B cell (primary cell): Measurements from ENCODE around the gene PRM2.

Source experiments
- CTCF ChIP-seq: fragments of 200-600 bp; IDR thresholded peaks from one replicate; pipeline ENCODE4 v1.8.0; 2022; ENCODE audit warnings: antibody characterized with exemption, mild to moderate bottlenecking
- EZH2 ChIP-seq: IDR thresholded peaks from 2 replicates; pipeline ENCODE4 v1.6.1; 2012; ENCODE audit warnings: borderline replicate concordance, low read depth, mild to moderate bottlenecking, moderate library complexity, low read length; ENCODE audit not compliant: insufficient read depth, poor library complexity, severe bottlenecking

- TF ChIP-seq CTCF: no peak
- TF ChIP-seq EZH2: no peak
Measured at GRCh38 chr16:11301645-11302501, 25.6 kb upstream of the PRM2 start.
